HG02973 (cell line): ENCODE results near the gene RAB30.

Source experiments
- ATAC-seq: cut with Tn5 transposase; IDR thresholded peaks from one replicate; pipeline ENCODE4 v1.9.1; 2021; ENCODE audit warnings: moderate library complexity; ENCODE audit not compliant: unreplicated experiment

The RAB30 gene, protein sequence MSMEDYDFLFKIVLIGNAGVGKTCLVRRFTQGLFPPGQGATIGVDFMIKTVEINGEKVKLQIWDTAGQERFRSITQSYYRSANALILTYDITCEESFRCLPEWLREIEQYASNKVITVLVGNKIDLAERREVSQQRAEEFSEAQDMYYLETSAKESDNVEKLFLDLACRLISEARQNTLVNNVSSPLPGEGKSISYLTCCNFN

GRCh38 chr11:83071567-83072349 is at the start of gene RAB30:
Gene RAB30, minus strand, starts transcription at chr11:83071897. Its CDS starts 74,581 bp downstream, at chr11:82997316.
- peak; percentile 93 for ATAC-seq

DNA sequence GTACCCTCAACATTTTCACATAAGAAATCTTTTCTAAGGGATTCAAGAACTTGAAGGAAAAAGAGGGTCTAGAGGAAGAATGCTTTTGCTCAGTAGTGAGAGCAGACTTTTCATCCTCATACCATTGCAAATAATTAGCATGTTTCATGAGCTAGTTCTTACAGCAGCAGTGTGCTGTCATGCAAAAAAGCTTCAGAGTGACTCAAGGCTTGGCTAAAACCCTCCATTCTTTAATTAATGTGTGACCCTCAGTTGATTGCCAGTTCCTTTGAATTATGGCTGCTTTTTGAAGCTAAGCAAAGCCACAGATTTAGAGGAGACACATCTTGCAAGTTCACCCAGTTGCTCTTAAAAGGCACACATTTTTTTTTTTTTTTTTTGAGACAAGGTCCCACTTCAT is 48.6 kb upstream of the RAB30 start:
- ATAC-seq, result no peak

DNA sequence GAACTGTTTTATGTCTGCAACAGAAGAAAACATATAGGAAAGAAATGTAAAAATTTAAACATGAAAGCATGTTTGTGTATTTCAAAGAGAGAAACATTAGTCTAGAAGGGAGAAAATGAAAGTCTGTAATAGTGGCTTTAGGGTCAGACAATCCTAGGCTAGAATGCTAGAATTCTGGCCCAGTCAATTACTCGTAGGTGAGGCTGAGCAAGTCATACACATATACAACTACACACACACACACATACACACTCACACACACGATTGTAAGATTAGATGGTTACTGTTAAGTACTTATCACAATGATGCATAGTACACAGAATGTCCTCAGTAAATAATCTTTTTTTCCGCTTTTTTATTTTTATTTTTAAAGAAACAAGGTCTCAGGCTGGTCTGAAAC is 47.5 kb upstream of the RAB30 start:
- no peak for ATAC-seq

DNA sequence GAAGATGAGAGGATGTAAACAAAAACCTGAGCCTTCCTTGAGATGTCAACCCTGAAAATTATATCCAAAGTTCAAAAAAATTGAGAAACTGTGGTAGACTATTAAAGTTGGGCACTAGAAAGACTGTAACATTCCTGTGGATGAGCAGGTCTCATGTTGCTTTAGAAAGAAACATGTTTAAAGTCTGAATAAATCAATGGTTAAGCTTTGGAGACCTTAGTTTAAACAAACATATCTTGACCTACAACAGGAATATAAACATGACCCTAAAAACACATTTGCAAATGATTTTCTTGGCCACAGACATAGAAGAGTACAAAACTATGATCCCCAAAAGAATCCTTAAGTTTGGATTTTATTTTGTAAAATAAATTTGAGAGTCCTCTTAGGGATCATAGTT is 47.1 kb upstream of the RAB30 start:
- no peak for ATAC-seq

GRCh38 chr11:83116015-83116641 is 44.4 kb upstream of the RAB30 start:
- ATAC-seq, result no peak

- no peak for ATAC-seq
Observed at GRCh38 chr11:83115551-83115950, 43.9 kb upstream of the RAB30 start.

DNA sequence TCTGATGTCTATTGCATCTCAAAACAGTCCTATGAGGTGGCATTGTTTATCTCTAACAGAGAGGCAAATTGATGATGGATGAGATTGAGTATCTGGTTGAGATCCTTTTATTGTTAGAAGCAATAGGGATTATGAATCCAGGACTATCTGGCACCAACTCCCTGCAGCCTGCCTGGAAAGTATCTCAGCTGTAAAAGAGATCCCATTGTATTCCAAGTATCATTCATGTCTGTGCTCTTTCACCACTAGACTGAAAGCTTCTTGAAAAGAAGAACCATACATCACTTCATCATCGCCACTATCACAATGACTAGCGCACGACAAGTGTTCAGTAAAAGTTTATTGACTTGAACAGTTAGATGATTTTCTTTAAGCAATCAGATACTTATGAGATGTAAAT is 43.3 kb upstream of the RAB30 start:
- no peak for ATAC-seq

DNA sequence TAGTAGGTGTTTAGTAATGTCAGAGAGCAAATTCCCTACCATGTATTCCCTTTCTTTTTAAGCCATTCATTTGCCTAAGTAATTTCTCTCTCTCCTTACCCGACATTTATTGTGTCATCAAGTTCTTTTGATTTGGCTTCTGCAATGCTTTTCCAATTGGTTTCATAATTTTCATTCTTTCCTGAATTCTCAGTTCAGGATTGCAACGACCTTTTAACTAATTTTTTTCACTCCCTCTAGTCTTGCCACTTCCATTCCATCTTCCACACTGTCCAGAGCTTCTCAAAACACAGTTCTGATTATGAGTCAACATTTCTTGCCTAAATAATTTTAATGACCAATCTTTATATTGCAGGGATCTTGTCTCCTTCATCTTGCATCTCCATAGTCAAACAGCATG is 41.2 kb upstream of the RAB30 start:
- no peak for ATAC-seq

GRCh38 chr11:83105168-83105567 is 33.5 kb upstream of the RAB30 start:
- no peak for ATAC-seq

DNA sequence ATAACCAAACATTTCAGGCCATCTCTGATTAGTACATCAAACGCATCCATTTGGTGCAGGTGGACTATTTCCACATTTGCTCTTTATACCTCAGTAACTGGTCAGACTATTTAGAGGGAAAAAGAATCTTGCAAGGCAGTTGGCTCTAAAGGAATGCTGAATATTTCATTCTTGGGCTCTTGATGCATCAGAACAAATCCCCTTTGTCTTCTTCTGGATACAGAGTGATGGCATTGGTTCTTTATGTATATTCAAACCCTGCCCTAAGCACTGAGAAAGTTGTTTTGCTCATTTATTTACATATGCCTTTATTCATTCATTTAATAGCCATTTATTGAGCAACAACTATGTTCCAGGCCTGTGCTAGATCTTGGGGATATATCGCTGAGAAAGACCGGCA is 31.1 kb upstream of the RAB30 start:
- ATAC-seq, result no peak

DNA sequence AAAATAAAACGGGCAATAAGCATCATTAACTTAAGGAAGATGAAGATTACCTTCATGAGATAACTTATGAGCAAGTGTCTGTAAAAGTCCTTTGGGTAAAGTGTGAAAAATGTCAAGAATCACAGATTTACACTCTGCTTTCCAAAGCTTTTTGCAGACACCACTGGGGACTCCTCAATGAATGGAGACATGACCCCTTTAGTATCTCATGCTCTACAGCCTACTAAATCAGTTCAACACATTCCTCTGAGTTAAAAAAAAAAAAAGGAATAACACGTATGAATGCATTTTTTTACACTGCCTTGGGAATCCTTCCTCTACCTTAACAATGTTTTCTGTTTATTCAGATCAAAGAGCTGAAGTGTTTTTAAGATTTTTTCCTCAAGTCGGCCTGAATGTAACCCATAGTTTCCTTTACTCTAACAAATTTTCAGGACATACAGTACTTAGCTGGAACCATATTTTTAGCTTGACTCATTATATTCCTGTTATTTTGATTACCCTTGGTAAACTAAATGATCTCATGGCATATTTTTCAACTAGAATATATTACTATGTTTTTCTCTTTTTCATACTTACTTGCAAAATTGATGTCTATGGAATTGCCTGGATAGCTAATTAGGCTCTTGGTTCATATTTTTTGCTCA is 25.9 kb upstream of the RAB30 start:
- no peak for ATAC-seq

- no peak for ATAC-seq
Observed at GRCh38 chr11:83093634-83094033, 21.9 kb upstream of the RAB30 start.

GRCh38 chr11:83092488-83093384 is 21.0 kb upstream of the RAB30 start:
- no peak for ATAC-seq

DNA sequence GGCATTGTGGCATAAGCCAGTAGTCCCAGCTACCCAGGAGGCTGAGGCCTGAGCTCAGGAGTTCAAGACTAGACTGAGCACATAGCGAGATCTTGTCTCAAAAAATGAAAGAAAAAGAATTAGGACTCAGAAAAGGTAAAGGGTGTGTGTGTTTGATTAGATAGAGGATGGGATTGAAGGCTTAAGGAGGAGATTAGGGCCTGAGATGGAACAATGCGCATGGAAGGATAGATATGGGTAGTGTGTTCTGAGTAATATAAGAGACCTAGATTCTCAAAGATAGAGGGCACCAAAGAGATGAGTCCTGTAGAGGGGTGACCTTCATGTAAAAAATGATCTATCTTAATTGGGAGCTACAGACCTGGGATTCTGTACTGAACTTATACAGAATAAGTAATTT is 17.3 kb upstream of the RAB30 start:
- ATAC-seq, result no peak

GRCh38 chr11:83087035-83087434 is 15.3 kb upstream of the RAB30 start:
- ATAC-seq, result no peak

- no peak for ATAC-seq
Observed at GRCh38 chr11:83079820-83080219, 8.1 kb upstream of the RAB30 start.

DNA sequence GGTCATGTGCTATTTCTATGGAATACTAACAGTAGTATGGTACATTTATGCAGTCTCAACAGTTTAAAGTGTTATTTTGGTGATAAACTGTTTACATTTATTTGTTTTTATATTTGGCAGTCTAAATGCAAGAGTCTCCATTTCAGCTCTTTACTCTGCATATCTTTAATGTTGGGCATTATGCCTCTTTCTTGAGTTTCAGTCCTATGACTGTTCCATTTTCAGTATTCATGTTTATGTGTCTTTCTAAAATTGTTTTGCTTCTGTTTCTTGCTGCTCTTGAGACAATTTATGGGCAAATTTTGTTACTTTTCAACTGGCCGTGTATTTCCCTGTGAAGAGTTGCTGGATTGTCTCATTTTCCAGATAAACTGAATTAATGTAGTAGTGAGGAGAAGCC is 6.6 kb upstream of the RAB30 start:
- no peak for ATAC-seq

DNA sequence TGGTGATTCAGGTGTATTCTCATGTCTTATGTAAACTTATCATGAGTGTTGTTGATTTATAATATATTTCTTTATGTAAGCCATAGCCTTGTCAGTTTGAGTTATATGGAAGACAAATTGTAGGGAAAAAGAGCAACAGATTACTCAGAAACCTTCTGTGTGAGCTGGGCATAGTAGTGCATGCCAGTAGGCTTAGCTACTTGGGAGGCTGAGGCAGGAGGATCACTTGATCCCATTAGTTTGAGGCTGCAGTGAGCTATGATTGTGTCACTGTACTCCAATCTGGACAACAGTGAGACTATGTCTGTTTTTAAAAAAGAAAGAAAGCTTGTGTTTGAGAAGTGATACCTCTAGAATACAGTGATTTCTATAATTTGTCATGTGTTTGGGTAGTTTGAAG is 2.2 kb upstream of the RAB30 start:
- ATAC-seq, result no peak

DNA sequence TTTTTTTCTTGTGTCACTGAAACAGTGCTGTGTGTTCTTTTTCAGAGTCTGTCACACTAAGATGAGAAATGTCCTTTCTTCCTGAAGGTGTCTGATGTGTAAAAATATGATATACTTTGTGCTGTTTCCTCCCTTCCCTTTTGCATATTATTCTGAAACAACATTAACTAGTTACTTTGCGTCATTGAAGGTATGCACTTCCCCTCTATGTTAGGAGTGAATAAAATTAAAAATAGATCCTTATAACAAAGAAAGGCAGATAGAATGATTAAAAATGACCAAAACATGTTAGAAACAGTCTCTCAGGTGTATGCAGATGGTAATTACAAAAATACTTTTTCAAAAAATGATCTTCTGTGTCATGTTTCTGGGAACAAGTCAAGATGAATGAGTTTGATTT is 1.6 kb upstream of the RAB30 start:
- ATAC-seq, result no peak

- ATAC-seq, result no peak
Observed at GRCh38 chr11:83072350-83073242, 899 bp upstream of the RAB30 start.
